Measurements from ENCODE around the gene PRTFDC1. TPM values are rescaled to one million over a fixed set of nuclear protein-coding genes. Genes with fewer than 3 reads are reported as not detected.

PRTFDC1 gene
- total and polyA plus RNA-seq, 2 donors (not counting 3 experiments of a cell fraction or from before 2014, with no cell fraction given), result 22.0 to 27.0 TPM

- CTCF ChIA-PET, result interaction anchor here (0.7 to 1.7 kb wide), 6 partner anchors 15 to 265 kb away, joined by 3 to 7 read pairs (median 4); no protein-coding TSS in a partner anchor
- DNase-seq (ENCODE audit: low read depth, low spot score), result peak; percentile 17
Measured at GRCh38 chr10:24814568-24815313, 137.7 kb downstream of the PRTFDC1 start.

More at GRCh38 chr10:24814568-24815313, 137.7 kb downstream of the PRTFDC1 start:
- BruUV-seq (replicated peaks), result no TSS peak
- Histone ChIP-seq H3K4me2 (ENCODE audit: insufficient read depth, low read length) (no peak overlapping the region), H3K9me3 (replicated peaks; ENCODE audit: control insufficient read depth, insufficient read depth, low read length) (no peaks in the 10 kb centered on the region), H3K4me3 (replicated peaks in 1 of 3; ENCODE audit: insufficient read depth in 1 of 3, low read depth in 1 of 3, low read length in 3 of 3) (no peak overlapping the region), H4K20me1 (replicated peaks; ENCODE audit: control insufficient read depth, extremely low read depth, insufficient read depth, low read length) (no peaks in the 10 kb centered on the region), H3K27ac (ENCODE audit: insufficient read depth, low read depth, low read length) (no peak overlapping the region), H3K79me2 (ENCODE audit: control insufficient read depth, insufficient read depth, low read length) (no peaks in the 10 kb centered on the region), H3K9me1 (replicated peaks; ENCODE audit: control insufficient read depth, extremely low read depth, insufficient read depth, low read length) (no peaks in the 10 kb centered on the region), H3K27me3 (ENCODE audit: control insufficient read depth in 2 of 2, insufficient read depth in 2 of 2, low read length in 2 of 2) (no peaks in the 10 kb centered on the region), H2AFZ (ENCODE audit: low read depth, low read length) (no peak overlapping the region), H3K9ac (replicated peaks; ENCODE audit: extremely low read depth, insufficient read depth, low read length) (no peak overlapping the region), H3K4me1 (ENCODE audit: control insufficient read depth, extremely low read depth, insufficient read depth, low read length) (peaks cover 6% of the 10 kb centered on the region), H3K36me3 (ENCODE audit: control insufficient read depth in 2 of 2, extremely low read depth in 1 of 2, insufficient read depth in 2 of 2, low read length in 2 of 2) (no peaks in the 10 kb centered on the region)
- intact Hi-C loops (cut with micrococcal nuclease), result no loop called here
- no peak for TF ChIP-seq CTCF (IDR thresholded peaks at IDR 0.05; ENCODE audit: extremely low read depth in 1 of 2, insufficient read depth in 1 of 2, low read depth in 1 of 2, low read length in 2 of 2)
- TF ChIP-seq MYC (IDR thresholded peaks at IDR 0.05; ENCODE audit: low read depth, low read length), result no peak
- TF ChIP-seq POLR2AphosphoS5 (IDR thresholded peaks at IDR 0.05; ENCODE audit: insufficient read depth, low read depth, low read length), result no peak
- peak; percentile 57 for TF ChIP-seq JUN (IDR thresholded peaks at IDR 0.05; ENCODE audit: borderline replicate concordance, insufficient read depth, insufficient read length, low read depth)
- TF ChIP-seq FOS (IDR thresholded peaks at IDR 0.05; ENCODE audit: borderline replicate concordance, insufficient read depth, low read length), result peak; percentile 58
- TF ChIP-seq MAX (IDR thresholded peaks at IDR 0.05; ENCODE audit: insufficient read depth, insufficient read length), result no peak
- dilution Hi-C loops (cut with MboI; ENCODE audit: extremely low pct_ligation_motif_present, low sequenced_read_pairs), result no loop called here
- FAIRE-seq, result peak; percentile 81
- POLR2A ChIA-PET, result no interaction called here

Data from endothelial cell of umbilical vein (primary cell).